ENCODE data around the gene GHRH. TPM values are rescaled to one million over a fixed set of nuclear protein-coding genes. Genes with fewer than 3 reads are reported as not detected.

GHRH gene
- total RNA-seq, 1 experiment from 2014 or later = not detected

GRCh38 chr20:37301120-37301519, 39.5 kb upstream of the GHRH start:
- CTCF ChIA-PET = no interaction called here
- peaks cover 66% of the 10 kb centered on the region for H3K79me2 ChIP-seq (ENCODE audit: insufficient read depth, low read length)
- no peak overlapping the region for H3K27ac ChIP-seq (ENCODE audit: low read depth, low read length)
- no peak overlapping the region for H3K4me3 ChIP-seq (replicated peaks in 1 of 2; ENCODE audit: low read depth in 1 of 2, low read length in 2 of 2)
- H3K9me3 ChIP-seq (ENCODE audit: control insufficient read depth in 1 of 2, insufficient read depth in 1 of 2, low read depth in 1 of 2, low read length in 2 of 2) = no peaks in the 10 kb centered on the region
- H3K36me3 ChIP-seq (ENCODE audit: control insufficient read depth in 1 of 2, insufficient read depth in 2 of 2, low read length in 2 of 2) = peaks cover 14 to 33% of the 10 kb centered on the region in 2 experiments; a peak in 3 of 4 replicates
- no peak for ATAC-seq
- no peaks in the 10 kb centered on the region for H4K20me1 ChIP-seq (ENCODE audit: insufficient read depth)
- peaks cover 3 to 12% of the 10 kb centered on the region in 2 experiments for H3K4me1 ChIP-seq (ENCODE audit: control insufficient read depth in 1 of 2, insufficient read depth in 2 of 2, low read length in 2 of 2)
- no TSS peak for BruUV-seq (replicated peaks)
- H3K9ac ChIP-seq (ENCODE audit: low read length) = no peak overlapping the region
- POLR2A ChIA-PET = no interaction called here
- RAD21 ChIA-PET (ENCODE audit: low non-redundant PET in 1 of 2, low total read pairs in 2 of 2, uncharacterized antibody in 2 of 2, unreplicated experiment in 2 of 2) = no interaction called here
- intact Hi-C loops (cut with micrococcal nuclease) = no loop called here
- H3K9me2 ChIP-seq (ENCODE audit: insufficient read depth) = no peaks in the 10 kb centered on the region
- no peaks in the 10 kb centered on the region for H3K27me3 ChIP-seq (ENCODE audit: insufficient read depth, low read length)
- no peak overlapping the region for H3K4me2 ChIP-seq (ENCODE audit: low read length)
- no peak for DNase-seq (ENCODE audit: low read depth, low spot score)
- TF ChIP-seq SP1 (IDR thresholded peaks at IDR 0.05; ENCODE audit: low read depth) (no peak), SRF (IDR thresholded peaks at IDR 0.05; ENCODE audit: low read depth) (no peak), ELF1 (IDR thresholded peaks at IDR 0.05; ENCODE audit: borderline replicate concordance, low read depth) (no peak), MAX (IDR thresholded peaks at IDR 0.05) (no peak), ZNF274 (IDR thresholded peaks at IDR 0.05; ENCODE audit: low read depth, low read length) (no peak), ZBTB33 (IDR thresholded peaks at IDR 0.05; ENCODE audit: extremely low read depth, insufficient replicate concordance, low read length) (no peak), CBX3 (IDR thresholded peaks at IDR 0.05; ENCODE audit: low read depth) (no peak), RAD21 (IDR thresholded peaks at IDR 0.05; ENCODE audit: low read depth) (no peak), REST (IDR thresholded peaks at IDR 0.05; ENCODE audit: low read depth) (no peak), ATF3 (IDR thresholded peaks at IDR 0.05) (no peak), YY1 (IDR thresholded peaks at IDR 0.05; ENCODE audit: extremely low read depth, insufficient replicate concordance, low read depth, low read length) (no peak), POLR2AphosphoS5 (IDR thresholded peaks at IDR 0.05; ENCODE audit: low read depth, low read length) (no peak), EGR1 (IDR thresholded peaks at IDR 0.05; ENCODE audit: low read depth) (no peak), FOSL1 (IDR thresholded peaks at IDR 0.05; ENCODE audit: low read depth) (no peak), JUND (IDR thresholded peaks at IDR 0.05) (no peak)
- no peak overlapping the region for H2AFZ ChIP-seq (ENCODE audit: low read depth, low read length, poor library complexity, severe bottlenecking)

Data from HCT116 (cell line).